Upper lobe of left lung (tissue), 4 donors: ENCODE data around the gene RAB11FIP3.

Experiments
- EP300 ChIP-seq, 4 donors: sonication (generic); formaldehyde crosslinking; IDR thresholded peaks; one replicate each; pipeline ENCODE4 v1.5.1; 2017; ENCODE audit warnings: antibody characterized with exemption in 4 of 4, control low read depth in 2 of 4
- POLR2A ChIP-seq, 4 donors: fragments of 450-650 bp; IDR thresholded peaks; one replicate each; pipeline ENCODE4 v1.5.1; 2016 to 2017; ENCODE audit warnings: antibody characterized with exemption in 4 of 4, mild to moderate bottlenecking in 2 of 4
- POLR2AphosphoS5 ChIP-seq, 2 donors: sonication (generic); formaldehyde crosslinking; IDR thresholded peaks; one replicate each; pipeline ENCODE4 v1.5.1; 2017; ENCODE audit warnings: antibody characterized with exemption in 2 of 2
- TF ChIP-seq, protein P1 (sequence below), 6 experiments: fragments of 450-650 bp in 4 of 6; fragments of 200-600 bp in 2 of 6; sonication (generic) in 2 of 6; IDR thresholded peaks; one replicate each; pipeline ENCODE4 v1.5.1; 2016 to 2019; ENCODE audit warnings: antibody characterized with exemption in 6 of 6

DNA sequence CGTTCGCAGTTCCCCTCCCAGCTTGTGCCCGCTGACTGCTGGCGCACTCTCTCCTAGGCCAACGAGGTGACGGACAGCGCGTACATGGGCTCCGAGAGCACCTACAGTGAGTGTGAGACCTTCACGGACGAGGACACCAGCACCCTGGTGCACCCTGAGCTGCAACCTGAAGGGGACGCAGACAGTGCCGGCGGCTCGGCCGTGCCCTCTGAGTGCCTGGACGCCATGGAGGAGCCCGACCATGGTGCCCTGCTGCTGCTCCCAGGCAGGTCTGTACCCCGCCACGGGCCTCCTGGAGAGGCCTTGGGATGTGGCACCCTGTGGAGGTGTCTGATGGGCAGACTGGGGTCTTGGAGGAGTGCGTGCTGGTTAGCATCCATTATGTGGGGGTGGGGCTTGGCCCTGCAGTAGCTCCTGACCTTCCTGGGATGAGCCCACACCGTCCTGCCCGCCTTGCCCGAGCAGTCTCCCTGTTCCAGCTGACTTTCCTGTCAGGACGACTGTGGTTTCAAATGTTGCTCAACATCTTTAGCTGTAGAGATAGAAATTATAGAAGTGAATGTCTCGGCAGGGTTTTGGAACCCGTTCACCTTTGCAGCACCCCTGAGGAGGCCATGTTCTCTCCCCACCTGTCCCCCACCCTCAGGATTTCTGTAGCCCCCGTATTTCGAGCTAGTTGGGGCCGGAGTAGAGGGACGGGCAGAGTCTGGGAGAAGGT lies 57.2 kb downstream of the RAB11FIP3 start:
- TF ChIP-seq, protein P1, sequence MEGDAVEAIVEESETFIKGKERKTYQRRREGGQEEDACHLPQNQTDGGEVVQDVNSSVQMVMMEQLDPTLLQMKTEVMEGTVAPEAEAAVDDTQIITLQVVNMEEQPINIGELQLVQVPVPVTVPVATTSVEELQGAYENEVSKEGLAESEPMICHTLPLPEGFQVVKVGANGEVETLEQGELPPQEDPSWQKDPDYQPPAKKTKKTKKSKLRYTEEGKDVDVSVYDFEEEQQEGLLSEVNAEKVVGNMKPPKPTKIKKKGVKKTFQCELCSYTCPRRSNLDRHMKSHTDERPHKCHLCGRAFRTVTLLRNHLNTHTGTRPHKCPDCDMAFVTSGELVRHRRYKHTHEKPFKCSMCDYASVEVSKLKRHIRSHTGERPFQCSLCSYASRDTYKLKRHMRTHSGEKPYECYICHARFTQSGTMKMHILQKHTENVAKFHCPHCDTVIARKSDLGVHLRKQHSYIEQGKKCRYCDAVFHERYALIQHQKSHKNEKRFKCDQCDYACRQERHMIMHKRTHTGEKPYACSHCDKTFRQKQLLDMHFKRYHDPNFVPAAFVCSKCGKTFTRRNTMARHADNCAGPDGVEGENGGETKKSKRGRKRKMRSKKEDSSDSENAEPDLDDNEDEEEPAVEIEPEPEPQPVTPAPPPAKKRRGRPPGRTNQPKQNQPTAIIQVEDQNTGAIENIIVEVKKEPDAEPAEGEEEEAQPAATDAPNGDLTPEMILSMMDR (IDR thresholded peaks at IDR 0.05), result no peak
- no peak for TF ChIP-seq POLR2A (IDR thresholded peaks at IDR 0.05)
- no peak for TF ChIP-seq POLR2AphosphoS5 (IDR thresholded peaks at IDR 0.05)
- TF ChIP-seq EP300 (IDR thresholded peaks at IDR 0.05), result no peak
